Measurements from ENCODE around the gene MAB21L3. TPM values are rescaled to one million over a fixed set of nuclear protein-coding genes. Genes with fewer than 3 reads are reported as not detected.

Gene MAB21L3
- total RNA-seq, 1 experiment from 2014 or later: not detected

DNA sequence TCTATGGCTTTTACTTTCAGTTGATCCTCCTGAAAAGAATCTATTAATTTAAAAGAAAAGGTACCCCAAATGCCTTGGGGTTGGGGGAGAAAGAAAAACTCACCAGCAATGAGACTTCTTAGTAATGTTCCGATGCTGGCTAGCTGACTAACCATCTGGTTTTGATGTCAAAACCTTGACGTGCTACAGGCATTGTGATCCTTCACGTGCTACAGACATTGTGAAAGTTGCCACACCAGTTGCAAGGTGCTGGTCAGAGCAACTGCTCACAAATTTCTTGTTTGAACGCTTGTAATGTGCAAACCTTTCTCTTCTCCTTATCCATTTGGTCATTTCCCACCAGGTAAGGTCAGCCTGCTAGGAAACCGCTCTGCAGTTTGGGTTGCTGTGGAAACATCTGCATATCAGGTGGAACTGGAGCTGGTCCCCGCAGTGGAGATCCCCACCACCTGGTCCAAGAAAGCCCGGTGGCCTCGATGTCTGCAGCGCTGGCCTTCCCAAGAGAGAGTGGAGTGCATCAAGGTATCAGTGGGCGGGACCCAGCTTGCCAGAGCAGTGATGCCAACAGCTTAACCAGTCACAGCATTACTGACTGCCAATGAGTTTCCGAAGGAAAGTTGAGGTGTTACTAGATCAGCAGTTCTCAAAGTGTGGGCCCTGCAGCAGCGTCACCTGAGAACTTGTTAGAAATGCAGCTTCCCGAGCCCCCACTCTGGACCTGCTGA, 16.1 kb downstream of the MAB21L3 start:
- Histone ChIP-seq H3K79me2 (ENCODE audit: insufficient read depth, low read length) (no peaks in the 10 kb centered on the region), H2AFZ (ENCODE audit: low read length) (no peak overlapping the region), H3K56ac (ENCODE audit: insufficient read length, low read depth, low read length) (no peak overlapping the region), H2BK15ac (ENCODE audit: low read depth, low read length) (no peak overlapping the region), H4K8ac (replicated peaks; ENCODE audit: insufficient read length, low read depth, low read length) (no peak overlapping the region), H3K23ac (ENCODE audit: insufficient read length, low read depth, low read length) (no peak overlapping the region), H4K20me1 (ENCODE audit: control insufficient read depth, insufficient read depth, insufficient read length) (no peaks in the 10 kb centered on the region), H3K27ac (ENCODE audit: insufficient read length, low read depth, low read length) (no peak overlapping the region), H2BK12ac (ENCODE audit: insufficient read length, low read depth, low read length) (no peak overlapping the region), H3K79me1 (ENCODE audit: insufficient read depth, low read depth, low read length, poor library complexity, severe bottlenecking) (no peaks in the 10 kb centered on the region), H3K4ac (ENCODE audit: low read depth, low read length) (no peak overlapping the region), H2BK120ac (ENCODE audit: low read depth, low read length, poor library complexity, severe bottlenecking) (no peak overlapping the region), H3K18ac (ENCODE audit: insufficient read length, low read depth, low read length) (no peak overlapping the region), H3K4me1 (ENCODE audit: insufficient read depth, low read length) (no peaks in the 10 kb centered on the region), H2BK5ac (ENCODE audit: insufficient read length, low read length) (no peak overlapping the region), H4K91ac (ENCODE audit: insufficient read length, low read depth, low read length) (no peak overlapping the region), H4K5ac (ENCODE audit: insufficient read length, low read depth, low read length) (no peak overlapping the region), H2BK20ac (ENCODE audit: low read depth, low read length, poor library complexity, severe bottlenecking) (no peak overlapping the region), H3K27me3 (ENCODE audit: insufficient read depth, low read length) (no peaks in the 10 kb centered on the region), H3K9ac (ENCODE audit: extremely low read depth, insufficient read length, low read length) (no peak overlapping the region), H2AK5ac (ENCODE audit: insufficient read length, low read length) (no peak overlapping the region), H3K9me3 (ENCODE audit: control insufficient read depth, low read depth, low read length) (no peaks in the 10 kb centered on the region), H3K4me2 (ENCODE audit: insufficient read depth, insufficient read length, low read length) (no peak overlapping the region), H3T11ph (ENCODE audit: low read length) (no peak overlapping the region), H3K14ac (ENCODE audit: insufficient read depth, low read length) (no peak overlapping the region; the same call in 1 of the 2 replicates), H3K23me2 (ENCODE audit: insufficient read length, low read depth, low read length, poor library complexity, severe bottlenecking) (no peaks in the 10 kb centered on the region)
- no peak overlapping the region for H3K4me3 Mint-ChIP-seq
- DNase-seq: no peak
- no peaks in the 10 kb centered on the region for H3K9me3 Mint-ChIP-seq
- no peaks in the 10 kb centered on the region for H3K36me3 Mint-ChIP-seq (ENCODE audit: insufficient read depth in 1 of 3, low read depth in 3 of 3)
- no peak overlapping the region for H3K27ac Mint-ChIP-seq
- no CpG with 5 or more reads among the region's 13 CpGs for WGBS (ENCODE audit: extremely low coverage, insufficient read length, low lambda C conversion rate)
- H3K27me3 Mint-ChIP-seq (ENCODE audit: low read depth): no peaks in the 10 kb centered on the region; the same call in 1 of the 2 replicates
- TF ChIP-seq, protein P1, sequence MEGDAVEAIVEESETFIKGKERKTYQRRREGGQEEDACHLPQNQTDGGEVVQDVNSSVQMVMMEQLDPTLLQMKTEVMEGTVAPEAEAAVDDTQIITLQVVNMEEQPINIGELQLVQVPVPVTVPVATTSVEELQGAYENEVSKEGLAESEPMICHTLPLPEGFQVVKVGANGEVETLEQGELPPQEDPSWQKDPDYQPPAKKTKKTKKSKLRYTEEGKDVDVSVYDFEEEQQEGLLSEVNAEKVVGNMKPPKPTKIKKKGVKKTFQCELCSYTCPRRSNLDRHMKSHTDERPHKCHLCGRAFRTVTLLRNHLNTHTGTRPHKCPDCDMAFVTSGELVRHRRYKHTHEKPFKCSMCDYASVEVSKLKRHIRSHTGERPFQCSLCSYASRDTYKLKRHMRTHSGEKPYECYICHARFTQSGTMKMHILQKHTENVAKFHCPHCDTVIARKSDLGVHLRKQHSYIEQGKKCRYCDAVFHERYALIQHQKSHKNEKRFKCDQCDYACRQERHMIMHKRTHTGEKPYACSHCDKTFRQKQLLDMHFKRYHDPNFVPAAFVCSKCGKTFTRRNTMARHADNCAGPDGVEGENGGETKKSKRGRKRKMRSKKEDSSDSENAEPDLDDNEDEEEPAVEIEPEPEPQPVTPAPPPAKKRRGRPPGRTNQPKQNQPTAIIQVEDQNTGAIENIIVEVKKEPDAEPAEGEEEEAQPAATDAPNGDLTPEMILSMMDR (conservative IDR thresholded peaks at IDR 0.05): no peak
- H3K4me1 Mint-ChIP-seq: no peaks in the 10 kb centered on the region; a peak in 1 of 4 replicates
